Measurements from ENCODE around the gene RREB1.
A peak's percentile ranks its signal among the peaks of the same experiment; 100 is the strongest.

The RREB1 gene

DNA sequence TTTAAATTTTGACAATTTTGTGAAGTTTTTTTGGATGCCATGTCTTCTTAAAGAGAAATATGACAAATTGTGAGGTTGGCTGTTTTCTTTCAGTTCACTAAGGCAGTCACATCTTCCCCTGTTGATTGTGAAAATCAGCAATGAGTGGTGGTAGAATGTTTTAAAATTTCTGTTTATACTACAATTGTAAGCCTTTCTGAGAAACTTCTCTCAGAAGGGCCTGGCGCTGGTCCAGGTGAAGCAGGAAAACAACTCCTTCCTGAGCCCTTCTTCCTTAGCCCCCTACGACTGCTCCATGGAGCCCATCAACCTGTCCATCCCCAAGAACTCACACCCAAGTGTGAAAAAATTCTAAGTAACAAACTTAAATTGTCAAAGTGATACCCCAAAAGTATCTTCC is 124.6 kb downstream of the RREB1 start:
- H3K4me3 ChIP-seq (ENCODE audit: control insufficient read depth in 1 of 7, extremely low read depth in 1 of 7, insufficient read depth in 4 of 7, low read depth in 2 of 7, low read length in 6 of 7) = no peak overlapping the region
- ChIA-PET CTCF (interaction anchor here (1.3 to 2.8 kb wide), 2 partner anchors 8 to 12 kb away, joined by 3 to 14 read pairs; no protein-coding TSS in a partner anchor), POLR2A (interaction anchor here (0.7 kb wide), 1 partner anchor 64 kb away, joined by 4 read pairs; no protein-coding TSS in a partner anchor)
- H3K9me3 ChIP-seq (ENCODE audit: control extremely low read depth in 1 of 5, control insufficient read depth in 4 of 5, insufficient read depth in 2 of 5, low read depth in 1 of 5, low read length in 4 of 5) = no peaks in the 10 kb centered on the region
- 38% methylated on average over 2 of the region's 2 CpGs for WGBS (ENCODE audit: insufficient coverage)
- H3K27me3 ChIP-seq (replicated peaks in 2 of 5; ENCODE audit: control insufficient read depth in 4 of 5, insufficient read depth in 5 of 5, low read length in 4 of 5) = no peaks in the 10 kb centered on the region
- peaks cover 0 to 30% (median 17%) of the 10 kb centered on the region in 4 experiments for H3K4me1 ChIP-seq (ENCODE audit: control extremely low read depth in 1 of 4, control insufficient read depth in 4 of 4, insufficient read depth in 4 of 4, low read length in 3 of 4)
- no peak for DNase-seq
- peak overlapping the region in 1 of 2 experiments; percentile 55 for H3K27ac ChIP-seq (ENCODE audit: insufficient read depth in 1 of 2, low read depth in 1 of 2, low read length in 2 of 2, poor library complexity in 1 of 2, severe bottlenecking in 2 of 2)
- H3K36me3 ChIP-seq (ENCODE audit: control insufficient read depth in 4 of 4, insufficient read depth in 4 of 4, low read length in 3 of 4) = peaks cover 6 to 83% (median 66%) of the 10 kb centered on the region in 4 experiments

- no peak for DNase-seq
- peaks cover 9 to 79% (median 52%) of the 10 kb centered on the region in 4 experiments for H3K36me3 ChIP-seq (ENCODE audit: control insufficient read depth in 4 of 4, insufficient read depth in 4 of 4, low read length in 3 of 4)
- H3K27me3 ChIP-seq (replicated peaks in 2 of 5; ENCODE audit: control insufficient read depth in 4 of 5, insufficient read depth in 5 of 5, low read length in 4 of 5) = no peaks in the 10 kb centered on the region
- WGBS (ENCODE audit: insufficient coverage) = 100% methylated on average over 2 of the region's 3 CpGs
- ChIA-PET POLR2A (no interaction called here), CTCF (interaction anchor here (1.0 to 1.8 kb wide), 6 partner anchors 9 to 560 kb away, joined by 3 to 8 read pairs (median 4); no protein-coding TSS in a partner anchor)
- H3K27ac ChIP-seq (ENCODE audit: insufficient read depth in 1 of 2, low read depth in 1 of 2, low read length in 2 of 2, poor library complexity in 1 of 2, severe bottlenecking in 2 of 2) = no peak overlapping the region
- no peaks in the 10 kb centered on the region for H3K9me3 ChIP-seq (ENCODE audit: control extremely low read depth in 1 of 5, control insufficient read depth in 4 of 5, insufficient read depth in 2 of 5, low read depth in 1 of 5, low read length in 4 of 5)
- H3K4me1 ChIP-seq (ENCODE audit: control extremely low read depth in 1 of 4, control insufficient read depth in 4 of 4, insufficient read depth in 4 of 4, low read length in 3 of 4) = peaks cover 0 to 41% (median 22%) of the 10 kb centered on the region in 4 experiments
- no peak overlapping the region for H3K4me3 ChIP-seq (ENCODE audit: control insufficient read depth in 1 of 7, extremely low read depth in 1 of 7, insufficient read depth in 4 of 7, low read depth in 2 of 7, low read length in 6 of 7)
Observed at GRCh38 chr6:7234547-7234946, 126.8 kb downstream of the RREB1 start.

GRCh38 chr6:7235712-7236305 is 128.0 kb downstream of the RREB1 start:
- DNase-seq = no peak
- Histone ChIP-seq H3K4me3 (ENCODE audit: control insufficient read depth in 1 of 7, extremely low read depth in 1 of 7, insufficient read depth in 4 of 7, low read depth in 2 of 7, low read length in 6 of 7) (no peak overlapping the region), H3K9me3 (ENCODE audit: control extremely low read depth in 1 of 5, control insufficient read depth in 4 of 5, insufficient read depth in 2 of 5, low read depth in 1 of 5, low read length in 4 of 5) (no peaks in the 10 kb centered on the region), H3K36me3 (ENCODE audit: control insufficient read depth in 4 of 4, insufficient read depth in 4 of 4, low read length in 3 of 4) (peaks cover 9 to 79% (median 50%) of the 10 kb centered on the region in 4 experiments), H3K4me1 (ENCODE audit: control extremely low read depth in 1 of 4, control insufficient read depth in 4 of 4, insufficient read depth in 4 of 4, low read length in 3 of 4) (peaks cover 0 to 45% (median 22%) of the 10 kb centered on the region in 4 experiments), H3K27me3 (replicated peaks in 2 of 5; ENCODE audit: control insufficient read depth in 4 of 5, insufficient read depth in 5 of 5, low read length in 4 of 5) (no peaks in the 10 kb centered on the region), H3K27ac (ENCODE audit: insufficient read depth in 1 of 2, low read depth in 1 of 2, low read length in 2 of 2, poor library complexity in 1 of 2, severe bottlenecking in 2 of 2) (peak overlapping the region in 1 of 2 experiments; percentile 60)
- CTCF ChIA-PET = interaction anchor here (0.9 to 1.8 kb wide), 7 partner anchors 8 to 561 kb away, joined by 3 to 8 read pairs (median 3); no protein-coding TSS in a partner anchor
- POLR2A ChIA-PET = no interaction called here
- 92% methylated on average over 9 of the region's 9 CpGs for WGBS (ENCODE audit: insufficient coverage)

DNA sequence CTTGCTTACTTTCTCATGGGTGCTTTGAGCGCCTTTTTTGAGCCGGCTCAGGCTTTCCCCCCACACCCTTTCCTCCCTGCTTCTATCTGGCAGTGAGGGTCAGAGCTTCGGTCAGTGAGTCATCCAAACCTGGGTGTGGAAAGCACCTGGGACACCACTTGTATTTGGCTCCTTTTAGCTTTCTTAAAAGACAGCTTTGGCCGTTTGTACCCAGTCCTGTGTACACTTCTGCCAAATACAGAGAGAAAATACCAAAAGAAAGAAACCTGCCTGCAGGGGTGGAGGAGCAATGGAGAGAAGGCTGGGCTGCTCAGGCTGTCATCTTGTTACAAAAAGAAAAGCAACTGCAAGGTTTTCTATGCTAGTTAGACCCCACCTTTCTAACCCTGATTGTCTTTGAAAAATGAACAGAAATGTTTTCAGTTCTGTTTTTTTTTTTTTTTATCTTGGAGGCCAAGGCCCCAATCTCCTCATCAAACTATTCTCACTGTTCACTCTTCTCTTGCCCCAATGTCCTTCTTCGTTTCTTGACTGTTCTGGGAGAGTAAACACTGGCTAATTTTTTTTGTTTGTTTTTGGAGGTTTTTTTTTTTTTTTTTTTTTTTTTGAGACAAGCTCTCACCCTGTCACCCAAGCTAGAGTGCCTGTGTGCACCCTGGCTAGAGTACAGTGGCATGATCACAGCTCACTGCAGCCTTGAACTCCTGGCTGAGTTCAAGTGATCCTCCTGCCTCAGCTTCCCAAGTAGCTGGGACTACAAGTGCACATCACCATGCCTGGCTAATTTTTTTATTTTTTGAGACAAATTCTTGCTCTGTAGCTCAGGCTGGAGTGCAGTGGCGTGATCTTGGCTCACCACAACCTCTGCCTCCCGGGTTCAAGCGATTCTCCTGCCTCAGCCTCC is 128.8 kb downstream of the RREB1 start:
- ChIA-PET CTCF (interaction anchor here (0.6 to 3.6 kb wide), 8 partner anchors 13 to 575 kb away, joined by 3 to 14 read pairs (median 6); no protein-coding TSS in a partner anchor), POLR2A (no interaction called here)
- peaks cover 0 to 53% (median 22%) of the 10 kb centered on the region in 4 experiments for H3K4me1 ChIP-seq (ENCODE audit: control extremely low read depth in 1 of 4, control insufficient read depth in 4 of 4, insufficient read depth in 4 of 4, low read length in 3 of 4)
- no peak overlapping the region for H3K4me3 ChIP-seq (ENCODE audit: control insufficient read depth in 1 of 7, extremely low read depth in 1 of 7, insufficient read depth in 4 of 7, low read depth in 2 of 7, low read length in 6 of 7)
- H3K27me3 ChIP-seq (replicated peaks in 2 of 5; ENCODE audit: control insufficient read depth in 4 of 5, insufficient read depth in 5 of 5, low read length in 4 of 5) = no peaks in the 10 kb centered on the region
- 93% methylated on average over 6 of the region's 8 CpGs for WGBS (ENCODE audit: insufficient coverage)
- no peak for DNase-seq
- peak overlapping the region in 1 of 2 experiments; percentile 60 for H3K27ac ChIP-seq (ENCODE audit: insufficient read depth in 1 of 2, low read depth in 1 of 2, low read length in 2 of 2, poor library complexity in 1 of 2, severe bottlenecking in 2 of 2)
- peaks cover 9 to 79% (median 51%) of the 10 kb centered on the region in 4 experiments for H3K36me3 ChIP-seq (ENCODE audit: control insufficient read depth in 4 of 4, insufficient read depth in 4 of 4, low read length in 3 of 4)
- H3K9me3 ChIP-seq (ENCODE audit: control extremely low read depth in 1 of 5, control insufficient read depth in 4 of 5, insufficient read depth in 2 of 5, low read depth in 1 of 5, low read length in 4 of 5) = no peaks in the 10 kb centered on the region

- Histone ChIP-seq H3K27ac (ENCODE audit: insufficient read depth in 1 of 2, low read depth in 1 of 2, low read length in 2 of 2, poor library complexity in 1 of 2, severe bottlenecking in 2 of 2) (no peak overlapping the region), H3K27me3 (replicated peaks in 2 of 5; ENCODE audit: control insufficient read depth in 4 of 5, insufficient read depth in 5 of 5, low read length in 4 of 5) (no peaks in the 10 kb centered on the region), H3K4me3 (ENCODE audit: control insufficient read depth in 1 of 7, extremely low read depth in 1 of 7, insufficient read depth in 4 of 7, low read depth in 2 of 7, low read length in 6 of 7) (no peak overlapping the region), H3K36me3 (ENCODE audit: control insufficient read depth in 4 of 4, insufficient read depth in 4 of 4, low read length in 3 of 4) (peaks cover 9 to 71% (median 46%) of the 10 kb centered on the region in 4 experiments), H3K4me1 (ENCODE audit: control extremely low read depth in 1 of 4, control insufficient read depth in 4 of 4, insufficient read depth in 4 of 4, low read length in 3 of 4) (peaks cover 0 to 56% (median 21%) of the 10 kb centered on the region in 4 experiments), H3K9me3 (ENCODE audit: control extremely low read depth in 1 of 5, control insufficient read depth in 4 of 5, insufficient read depth in 2 of 5, low read depth in 1 of 5, low read length in 4 of 5) (no peaks in the 10 kb centered on the region)
- ChIA-PET POLR2A (no interaction called here), CTCF (interaction anchor here (0.6 to 3.6 kb wide), 16 partner anchors 14 to 560 kb away, joined by 3 to 14 read pairs (median 4); no protein-coding TSS in a partner anchor)
- WGBS (ENCODE audit: insufficient coverage) = 100% methylated on average over 5 of the region's 8 CpGs
- no peak for DNase-seq
Observed at GRCh38 chr6:7237653-7238188, 130.0 kb downstream of the RREB1 start.

GRCh38 chr6:7238526-7238899 is 130.8 kb downstream of the RREB1 start:
- WGBS (ENCODE audit: insufficient coverage) = 95% methylated on average over 3 of the region's 5 CpGs
- Histone ChIP-seq H3K36me3 (ENCODE audit: control insufficient read depth in 4 of 4, insufficient read depth in 4 of 4, low read length in 3 of 4) (peaks cover 9 to 70% (median 44%) of the 10 kb centered on the region in 4 experiments), H3K9me3 (ENCODE audit: control extremely low read depth in 1 of 5, control insufficient read depth in 4 of 5, insufficient read depth in 2 of 5, low read depth in 1 of 5, low read length in 4 of 5) (no peaks in the 10 kb centered on the region), H3K4me3 (ENCODE audit: control insufficient read depth in 1 of 7, extremely low read depth in 1 of 7, insufficient read depth in 4 of 7, low read depth in 2 of 7, low read length in 6 of 7) (no peak overlapping the region), H3K4me1 (ENCODE audit: control extremely low read depth in 1 of 4, control insufficient read depth in 4 of 4, insufficient read depth in 4 of 4, low read length in 3 of 4) (peaks cover under 1 to 60% (median 27%) of the 10 kb centered on the region in 4 experiments), H3K27ac (ENCODE audit: insufficient read depth in 1 of 2, low read depth in 1 of 2, low read length in 2 of 2, poor library complexity in 1 of 2, severe bottlenecking in 2 of 2) (no peak overlapping the region), H3K27me3 (replicated peaks in 2 of 5; ENCODE audit: control insufficient read depth in 4 of 5, insufficient read depth in 5 of 5, low read length in 4 of 5) (no peaks in the 10 kb centered on the region)
- POLR2A ChIA-PET = no interaction called here
- CTCF ChIA-PET = interaction anchor here (0.7 to 3.6 kb wide), 29 partner anchors 9 to 561 kb away, joined by 3 to 14 read pairs (median 4); no protein-coding TSS in a partner anchor
- DNase-seq = no peak

All from common myeloid progenitor, CD34-positive (primary cell).